ENCODE results near the gene INAFM1.

Gene INAFM1

DNA sequence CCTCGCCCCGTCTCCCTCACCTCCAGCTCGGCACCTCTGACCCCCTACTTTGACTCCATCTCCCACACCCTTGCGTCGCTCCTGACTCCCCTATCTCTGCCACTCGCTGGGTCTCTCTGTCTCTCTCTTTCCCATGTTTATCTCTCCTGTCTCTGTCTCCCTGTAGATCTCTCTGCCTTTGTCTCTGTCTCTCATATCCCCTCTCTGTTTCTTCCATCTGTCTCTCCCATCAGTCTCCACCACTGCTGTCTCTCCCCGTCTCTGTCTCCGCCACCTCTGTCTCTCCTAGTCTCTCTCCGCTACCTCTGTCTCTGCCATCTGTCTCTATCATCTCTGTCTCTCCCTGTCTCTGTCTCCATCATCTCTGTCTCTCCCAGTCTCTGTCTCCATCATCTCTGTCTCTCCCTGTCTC, 31.3 kb upstream of the INAFM1 start (continued):
- TF ChIP-seq, protein P1, sequence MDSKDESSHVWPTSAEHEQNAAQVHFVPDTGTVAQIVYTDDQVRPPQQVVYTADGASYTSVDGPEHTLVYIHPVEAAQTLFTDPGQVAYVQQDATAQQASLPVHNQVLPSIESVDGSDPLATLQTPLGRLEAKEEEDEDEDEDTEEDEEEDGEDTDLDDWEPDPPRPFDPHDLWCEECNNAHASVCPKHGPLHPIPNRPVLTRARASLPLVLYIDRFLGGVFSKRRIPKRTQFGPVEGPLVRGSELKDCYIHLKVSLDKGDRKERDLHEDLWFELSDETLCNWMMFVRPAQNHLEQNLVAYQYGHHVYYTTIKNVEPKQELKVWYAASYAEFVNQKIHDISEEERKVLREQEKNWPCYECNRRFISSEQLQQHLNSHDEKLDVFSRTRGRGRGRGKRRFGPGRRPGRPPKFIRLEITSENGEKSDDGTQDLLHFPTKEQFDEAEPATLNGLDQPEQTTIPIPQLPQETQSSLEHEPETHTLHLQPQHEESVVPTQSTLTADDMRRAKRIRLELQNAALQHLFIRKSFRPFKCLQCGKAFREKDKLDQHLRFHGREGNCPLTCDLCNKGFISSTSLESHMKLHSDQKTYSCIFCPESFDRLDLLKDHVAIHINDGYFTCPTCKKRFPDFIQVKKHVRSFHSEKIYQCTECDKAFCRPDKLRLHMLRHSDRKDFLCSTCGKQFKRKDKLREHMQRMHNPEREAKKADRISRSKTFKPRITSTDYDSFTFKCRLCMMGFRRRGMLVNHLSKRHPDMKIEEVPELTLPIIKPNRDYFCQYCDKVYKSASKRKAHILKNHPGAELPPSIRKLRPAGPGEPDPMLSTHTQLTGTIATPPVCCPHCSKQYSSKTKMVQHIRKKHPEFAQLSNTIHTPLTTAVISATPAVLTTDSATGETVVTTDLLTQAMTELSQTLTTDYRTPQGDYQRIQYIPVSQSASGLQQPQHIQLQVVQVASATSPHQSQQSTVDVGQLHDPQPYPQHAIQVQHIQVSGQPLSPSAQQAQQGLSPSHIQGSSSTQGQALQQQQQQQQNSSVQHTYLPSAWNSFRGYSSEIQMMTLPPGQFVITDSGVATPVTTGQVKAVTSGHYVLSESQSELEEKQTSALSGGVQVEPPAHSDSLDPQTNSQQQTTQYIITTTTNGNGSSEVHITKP (tag by site-specific recombination; IDR thresholded peaks at IDR 0.05), result no peak
- TF ChIP-seq ZNF624 (tag by site-specific recombination; IDR thresholded peaks at IDR 0.05) (no peak), SP2 (tag by site-specific recombination; IDR thresholded peaks at IDR 0.05) (no peak), ZNF561 (tag by site-specific recombination; IDR thresholded peaks at IDR 0.05; ENCODE audit: borderline replicate concordance) (no peak), ZNF837 (tag by site-specific recombination; IDR thresholded peaks at IDR 0.05) (no peak), SETDB1 (IDR thresholded peaks at IDR 0.05; ENCODE audit: insufficient read length, low read length) (no peak), ZNF155 (tag by site-specific recombination; IDR thresholded peaks at IDR 0.05) (peak; percentile 17; the same call in 1 of the 2 replicates), HOXA7 (CRISPR knock-in tag; IDR thresholded peaks at IDR 0.05; ENCODE audit: borderline replicate concordance) (no peak), ZNF670 (tag by site-specific recombination; IDR thresholded peaks at IDR 0.05; ENCODE audit: low read depth) (no peak), AEBP2 (tag by site-specific recombination; IDR thresholded peaks at IDR 0.05; ENCODE audit: borderline replicate concordance) (no peak), SCRT2 (tag by site-specific recombination; IDR thresholded peaks at IDR 0.05) (no peak), ZNF311 (tag by site-specific recombination; IDR thresholded peaks at IDR 0.05; ENCODE audit: borderline replicate concordance) (no peak), ZNF747 (tag by site-specific recombination; IDR thresholded peaks at IDR 0.05) (no peak), SCRT1 (tag by site-specific recombination; IDR thresholded peaks at IDR 0.05; ENCODE audit: borderline replicate concordance) (no peak), ZFP69B (tag by site-specific recombination; IDR thresholded peaks at IDR 0.05) (no peak), ZNF302 (tag by site-specific recombination; IDR thresholded peaks at IDR 0.05; ENCODE audit: low read depth) (no peak), ZNF223 (tag by site-specific recombination; IDR thresholded peaks at IDR 0.05) (no peak), ZNF449 (tag by site-specific recombination; IDR thresholded peaks at IDR 0.05) (no peak), ZFP37 (tag by site-specific recombination; IDR thresholded peaks at IDR 0.05) (no peak), ZBTB1 (tag by site-specific recombination; IDR thresholded peaks at IDR 0.05) (no peak)
- TF ChIP-seq, protein P2, sequence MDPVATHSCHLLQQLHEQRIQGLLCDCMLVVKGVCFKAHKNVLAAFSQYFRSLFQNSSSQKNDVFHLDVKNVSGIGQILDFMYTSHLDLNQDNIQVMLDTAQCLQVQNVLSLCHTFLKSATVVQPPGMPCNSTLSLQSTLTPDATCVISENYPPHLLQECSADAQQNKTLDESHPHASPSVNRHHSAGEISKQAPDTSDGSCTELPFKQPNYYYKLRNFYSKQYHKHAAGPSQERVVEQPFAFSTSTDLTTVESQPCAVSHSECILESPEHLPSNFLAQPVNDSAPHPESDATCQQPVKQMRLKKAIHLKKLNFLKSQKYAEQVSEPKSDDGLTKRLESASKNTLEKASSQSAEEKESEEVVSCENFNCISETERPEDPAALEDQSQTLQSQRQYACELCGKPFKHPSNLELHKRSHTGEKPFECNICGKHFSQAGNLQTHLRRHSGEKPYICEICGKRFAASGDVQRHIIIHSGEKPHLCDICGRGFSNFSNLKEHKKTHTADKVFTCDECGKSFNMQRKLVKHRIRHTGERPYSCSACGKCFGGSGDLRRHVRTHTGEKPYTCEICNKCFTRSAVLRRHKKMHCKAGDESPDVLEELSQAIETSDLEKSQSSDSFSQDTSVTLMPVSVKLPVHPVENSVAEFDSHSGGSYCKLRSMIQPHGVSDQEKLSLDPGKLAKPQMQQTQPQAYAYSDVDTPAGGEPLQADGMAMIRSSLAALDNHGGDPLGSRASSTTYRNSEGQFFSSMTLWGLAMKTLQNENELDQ (tag by site-specific recombination; IDR thresholded peaks at IDR 0.05; ENCODE audit: low read depth), result no peak
- TF ChIP-seq, protein P3, sequence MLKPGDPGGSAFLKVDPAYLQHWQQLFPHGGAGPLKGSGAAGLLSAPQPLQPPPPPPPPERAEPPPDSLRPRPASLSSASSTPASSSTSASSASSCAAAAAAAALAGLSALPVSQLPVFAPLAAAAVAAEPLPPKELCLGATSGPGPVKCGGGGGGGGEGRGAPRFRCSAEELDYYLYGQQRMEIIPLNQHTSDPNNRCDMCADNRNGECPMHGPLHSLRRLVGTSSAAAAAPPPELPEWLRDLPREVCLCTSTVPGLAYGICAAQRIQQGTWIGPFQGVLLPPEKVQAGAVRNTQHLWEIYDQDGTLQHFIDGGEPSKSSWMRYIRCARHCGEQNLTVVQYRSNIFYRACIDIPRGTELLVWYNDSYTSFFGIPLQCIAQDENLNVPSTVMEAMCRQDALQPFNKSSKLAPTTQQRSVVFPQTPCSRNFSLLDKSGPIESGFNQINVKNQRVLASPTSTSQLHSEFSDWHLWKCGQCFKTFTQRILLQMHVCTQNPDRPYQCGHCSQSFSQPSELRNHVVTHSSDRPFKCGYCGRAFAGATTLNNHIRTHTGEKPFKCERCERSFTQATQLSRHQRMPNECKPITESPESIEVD (tag by site-specific recombination; IDR thresholded peaks at IDR 0.05), result no peak
- TF ChIP-seq, protein P4, sequence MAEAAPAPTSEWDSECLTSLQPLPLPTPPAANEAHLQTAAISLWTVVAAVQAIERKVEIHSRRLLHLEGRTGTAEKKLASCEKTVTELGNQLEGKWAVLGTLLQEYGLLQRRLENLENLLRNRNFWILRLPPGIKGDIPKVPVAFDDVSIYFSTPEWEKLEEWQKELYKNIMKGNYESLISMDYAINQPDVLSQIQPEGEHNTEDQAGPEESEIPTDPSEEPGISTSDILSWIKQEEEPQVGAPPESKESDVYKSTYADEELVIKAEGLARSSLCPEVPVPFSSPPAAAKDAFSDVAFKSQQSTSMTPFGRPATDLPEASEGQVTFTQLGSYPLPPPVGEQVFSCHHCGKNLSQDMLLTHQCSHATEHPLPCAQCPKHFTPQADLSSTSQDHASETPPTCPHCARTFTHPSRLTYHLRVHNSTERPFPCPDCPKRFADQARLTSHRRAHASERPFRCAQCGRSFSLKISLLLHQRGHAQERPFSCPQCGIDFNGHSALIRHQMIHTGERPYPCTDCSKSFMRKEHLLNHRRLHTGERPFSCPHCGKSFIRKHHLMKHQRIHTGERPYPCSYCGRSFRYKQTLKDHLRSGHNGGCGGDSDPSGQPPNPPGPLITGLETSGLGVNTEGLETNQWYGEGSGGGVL (tag by site-specific recombination; IDR thresholded peaks at IDR 0.05), result peak; percentile 46
- TF ChIP-seq, protein P5, sequence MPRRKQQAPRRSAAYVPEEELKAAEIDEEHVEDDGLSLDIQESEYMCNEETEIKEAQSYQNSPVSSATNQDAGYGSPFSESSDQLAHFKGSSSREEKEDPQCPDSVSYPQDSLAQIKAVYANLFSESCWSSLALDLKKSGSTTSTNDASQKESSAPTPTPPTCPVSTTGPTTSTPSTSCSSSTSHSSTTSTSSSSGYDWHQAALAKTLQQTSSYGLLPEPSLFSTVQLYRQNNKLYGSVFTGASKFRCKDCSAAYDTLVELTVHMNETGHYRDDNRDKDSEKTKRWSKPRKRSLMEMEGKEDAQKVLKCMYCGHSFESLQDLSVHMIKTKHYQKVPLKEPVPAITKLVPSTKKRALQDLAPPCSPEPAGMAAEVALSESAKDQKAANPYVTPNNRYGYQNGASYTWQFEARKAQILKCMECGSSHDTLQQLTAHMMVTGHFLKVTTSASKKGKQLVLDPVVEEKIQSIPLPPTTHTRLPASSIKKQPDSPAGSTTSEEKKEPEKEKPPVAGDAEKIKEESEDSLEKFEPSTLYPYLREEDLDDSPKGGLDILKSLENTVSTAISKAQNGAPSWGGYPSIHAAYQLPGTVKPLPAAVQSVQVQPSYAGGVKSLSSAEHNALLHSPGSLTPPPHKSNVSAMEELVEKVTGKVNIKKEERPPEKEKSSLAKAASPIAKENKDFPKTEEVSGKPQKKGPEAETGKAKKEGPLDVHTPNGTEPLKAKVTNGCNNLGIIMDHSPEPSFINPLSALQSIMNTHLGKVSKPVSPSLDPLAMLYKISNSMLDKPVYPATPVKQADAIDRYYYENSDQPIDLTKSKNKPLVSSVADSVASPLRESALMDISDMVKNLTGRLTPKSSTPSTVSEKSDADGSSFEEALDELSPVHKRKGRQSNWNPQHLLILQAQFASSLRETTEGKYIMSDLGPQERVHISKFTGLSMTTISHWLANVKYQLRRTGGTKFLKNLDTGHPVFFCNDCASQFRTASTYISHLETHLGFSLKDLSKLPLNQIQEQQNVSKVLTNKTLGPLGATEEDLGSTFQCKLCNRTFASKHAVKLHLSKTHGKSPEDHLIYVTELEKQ (tag by site-specific recombination; IDR thresholded peaks at IDR 0.05; ENCODE audit: borderline replicate concordance), result no peak
